ENCODE data around the gene FAAP20.

DNA sequence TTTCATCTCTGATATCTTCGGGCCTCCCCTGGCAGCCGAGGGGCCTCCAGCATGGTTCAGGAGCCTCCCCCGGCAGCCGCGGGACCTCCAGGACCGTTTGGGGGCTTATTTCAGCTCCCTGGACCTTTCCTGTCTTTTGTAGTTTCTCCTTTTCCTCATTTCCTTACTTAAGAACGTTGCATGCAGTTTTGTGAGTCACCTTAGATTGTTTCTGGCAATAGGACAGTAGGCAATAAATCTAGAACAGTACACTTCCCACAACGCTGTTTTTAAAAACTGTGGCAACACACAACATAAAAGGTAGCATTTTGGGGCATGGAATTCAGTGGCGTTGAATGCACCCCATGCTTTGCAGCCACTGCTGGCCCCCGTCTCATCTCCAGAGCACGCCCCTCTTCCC lies 24.4 kb downstream of the FAAP20 start:
- TF ChIP-seq ZNF274 (IDR thresholded peaks at IDR 0.05; ENCODE audit: low read depth, low read length) = no peak
- TF ChIP-seq YY1 (IDR thresholded peaks at IDR 0.05; ENCODE audit: insufficient read depth, insufficient read length) = no peak
- TF ChIP-seq SUZ12 (IDR thresholded peaks at IDR 0.05; ENCODE audit: extremely low read depth, insufficient read depth, insufficient read length) = no peak
